CD4-positive, alpha-beta T cell treated with Interleukin-17A for 4 hours (primary cell): ENCODE results near the gene LCN12.

Source experiments
- DNase-seq: peaks from one replicate; pipeline ENCODE4 v3.0.0-alpha.2; 2020; ENCODE audit warnings: mixed read lengths

The LCN12 gene

GRCh38 chr9:136945333-136946227 is 6.5 kb upstream of the LCN12 start:
- DNase-seq: no peak

GRCh38 chr9:136946228-136947027 is 5.6 kb upstream of the LCN12 start:
- no peak for DNase-seq

GRCh38 chr9:136947028-136947891 is 4.8 kb upstream of the LCN12 start:
- no peak for DNase-seq

- DNase-seq: peak; percentile 36
These were observed 4.0 kb upstream of the LCN12 start for GRCh38 chr9:136947955-136948510.

GRCh38 chr9:136949239-136949816 is 2.7 kb upstream of the LCN12 start:
- no peak for DNase-seq

- DNase-seq: peak; percentile 97
These were observed 2.0 kb upstream of the LCN12 start for GRCh38 chr9:136949817-136950655.

- DNase-seq: no peak
These were observed 1.3 kb upstream of the LCN12 start for GRCh38 chr9:136950656-136951276.

GRCh38 chr9:136952321-136952850 is 313 bp downstream of the LCN12 start:
- DNase-seq: no peak

- no peak for DNase-seq
These were observed 1.1 kb downstream of the LCN12 start for GRCh38 chr9:136952876-136953770.

- no peak for DNase-seq
These were observed 1.7 kb downstream of the LCN12 start for GRCh38 chr9:136953771-136954269.

- DNase-seq: no peak
These were observed 2.4 kb downstream of the LCN12 start for GRCh38 chr9:136954270-136955083.

- no peak for DNase-seq
These were observed 3.3 kb downstream of the LCN12 start for GRCh38 chr9:136955202-136955942.

- DNase-seq: no peak
These were observed 3.9 kb downstream of the LCN12 start for GRCh38 chr9:136955943-136956335.

- no peak for DNase-seq
These were observed 4.5 kb downstream of the LCN12 start for GRCh38 chr9:136956604-136957003.

- DNase-seq: no peak
These were observed 5.4 kb downstream of the LCN12 start for GRCh38 chr9:136957461-136957860.

GRCh38 chr9:136957901-136958300 is 5.8 kb downstream of the LCN12 start:
- DNase-seq: no peak

GRCh38 chr9:136958473-136958872 is 6.4 kb downstream of the LCN12 start:
- DNase-seq: no peak
